HepG2 (cell line): ENCODE measurements around the gene MARCHF9. TPM values are rescaled to one million over a fixed set of nuclear protein-coding genes. Genes with fewer than 3 reads are reported as not detected.
A peak's percentile ranks its signal among the peaks of the same experiment; 100 is the strongest.

Experiments
- GATAD2A ChIP-seq: IDR thresholded peaks from 2 replicates; pipeline ENCODE4 v1.6.1; 2016
- NKX3-1 ChIP-seq: sonication (generic); formaldehyde crosslinking; IDR thresholded peaks from 2 replicates; pipeline ENCODE4 v1.5.0; 2020; ENCODE audit warnings: missing genetic modification reagents
- PITX1 ChIP-seq: sonication (generic); formaldehyde crosslinking; IDR thresholded peaks from 2 replicates; pipeline ENCODE4 v1.5.1; 2020; ENCODE audit warnings: mild to moderate bottlenecking, missing genetic modification reagents
- RBM39 ChIP-seq: fragments of 200-400 bp; formaldehyde crosslinking; IDR thresholded peaks from one replicate; pipeline ENCODE4 v1.6.1; 2018; ENCODE audit warnings: antibody characterized with exemption, mild to moderate bottlenecking, low read depth, low read length; ENCODE audit not compliant: poor library complexity, severe bottlenecking
- THAP8 ChIP-seq: sonication (generic); formaldehyde crosslinking; IDR thresholded peaks from 2 replicates; pipeline ENCODE4 v1.5.1; 2020; ENCODE audit warnings: missing genetic modification reagents, mild to moderate bottlenecking, borderline replicate concordance
- ZBTB7B ChIP-seq: sonication (generic); formaldehyde crosslinking; IDR thresholded peaks from 2 replicates; pipeline ENCODE4 v1.4.0; 2020; ENCODE audit warnings: missing genetic modification reagents
- ZNF414 ChIP-seq: sonication (generic); formaldehyde crosslinking; IDR thresholded peaks from 2 replicates; pipeline ENCODE4 v1.5.0; 2020; ENCODE audit warnings: missing genetic modification reagents
- ZNF446 ChIP-seq: sonication (generic); formaldehyde crosslinking; IDR thresholded peaks from 2 replicates; pipeline ENCODE4 v1.5.0; 2020; ENCODE audit warnings: mild to moderate bottlenecking, missing genetic modification reagents
- ZNF484 ChIP-seq: sonication (generic); formaldehyde crosslinking; IDR thresholded peaks from 2 replicates; pipeline ENCODE4 v1.5.1; 2020; ENCODE audit warnings: mild to moderate bottlenecking, low read depth, missing genetic modification reagents, borderline replicate concordance
- ZNF687 ChIP-seq: sonication (generic); formaldehyde crosslinking; IDR thresholded peaks from 2 replicates; pipeline ENCODE4 v1.5.1; 2020; ENCODE audit warnings: mild to moderate bottlenecking, missing genetic modification reagents, moderate library complexity
- ZSCAN31 ChIP-seq: sonication (generic); formaldehyde crosslinking; IDR thresholded peaks from 2 replicates; pipeline ENCODE4 v1.5.0; 2020; ENCODE audit warnings: low read depth, mild to moderate bottlenecking, missing genetic modification reagents
- polyA plus RNA-seq, 8 experiments: library from polyadenylated mRNA; depleted of rRNA in 3 of 8; stranded (reverse) in 7 of 8; unstranded in 1 of 8; fragments of >200 nt; fragmentation: Illumina TruSeq in 4 of 8; extraction: Trizol in 4 of 8; gene quantifications; 2 replicates each; pipeline versions ENCODE4 v1.2.1 to v1.2.3, GENCODE V29; 2011 to 2016; ENCODE audit warnings: low read depth in 4 of 8, missing spikeins in 1 of 8, mixed read lengths in 1 of 8; ENCODE audit not compliant: insufficient read depth in 1 of 8
- total RNA-seq, 5 experiments: library from RNA; depleted of rRNA; stranded (reverse); fragments of >200 nt; fragmentation: Illumina TruSeq; extraction: Trizol; gene quantifications; 2 replicates each; pipeline ENCODE4 v1.2.3, GENCODE V29; 2016; ENCODE audit warnings: low read depth in 1 of 5
- TF ChIP-seq, protein P1 (sequence below): sonication (generic); IDR thresholded peaks from 2 replicates; pipeline ENCODE4 v1.6.1; 2016; ENCODE audit warnings: low read depth, borderline replicate concordance
- TF ChIP-seq, protein P2 (sequence below): sonication (generic); formaldehyde crosslinking; IDR thresholded peaks from 2 replicates; pipeline ENCODE4 v1.8.0; 2022; ENCODE audit warnings: missing genetic modification reagents, mild to moderate bottlenecking, inconsistent platforms, borderline replicate concordance
- TF ChIP-seq, protein P3 (sequence below): sonication (generic); formaldehyde crosslinking; IDR thresholded peaks from 2 replicates; pipeline ENCODE4 v1.9.0; 2021; ENCODE audit warnings: missing genetic modification reagents, mild to moderate bottlenecking, borderline replicate concordance
- TF ChIP-seq, protein P4 (sequence below): sonication (generic); formaldehyde crosslinking; IDR thresholded peaks from 2 replicates; pipeline ENCODE4 v1.4.0; 2020; ENCODE audit warnings: missing genetic modification reagents, borderline replicate concordance

The MARCHF9 gene
- total and polyA plus RNA-seq, 2 of the 13 experiments (the other 11 are each of a cell fraction or from before 2014, with no cell fraction given): 5.7 to 9.6 TPM

GRCh38 chr12:57782608-57783465 lies 27.9 kb downstream of the MARCHF9 start, which contains the start of gene TSFM (continued):
- TF ChIP-seq, protein P1, sequence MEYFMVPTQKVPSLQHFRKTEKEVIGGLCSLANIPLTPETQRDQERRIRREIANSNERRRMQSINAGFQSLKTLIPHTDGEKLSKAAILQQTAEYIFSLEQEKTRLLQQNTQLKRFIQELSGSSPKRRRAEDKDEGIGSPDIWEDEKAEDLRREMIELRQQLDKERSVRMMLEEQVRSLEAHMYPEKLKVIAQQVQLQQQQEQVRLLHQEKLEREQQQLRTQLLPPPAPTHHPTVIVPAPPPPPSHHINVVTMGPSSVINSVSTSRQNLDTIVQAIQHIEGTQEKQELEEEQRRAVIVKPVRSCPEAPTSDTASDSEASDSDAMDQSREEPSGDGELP: peak; percentile 35; the same call in 1 of the 2 replicates
- TF ChIP-seq ZNF687 (CRISPR knock-in tag): peak; percentile 89
- peak; percentile 76; the same call in 1 of the 2 replicates for TF ChIP-seq ZBTB7B
- TF ChIP-seq NKX3-1 (CRISPR knock-in tag): 0 out of 2 replicates have a peak, but pooled peaks have one; percentile 65
- peak; percentile 92 for TF ChIP-seq ZSCAN31 (CRISPR knock-in tag)
- TF ChIP-seq ZNF446 (CRISPR knock-in tag): no peak
- TF ChIP-seq PITX1 (CRISPR knock-in tag): peak; percentile 57; the same call in 1 of the 2 replicates
- TF ChIP-seq RBM39: peak; percentile 63
- peak; percentile 47; the same call in 1 of the 2 replicates for TF ChIP-seq ZNF414 (CRISPR knock-in tag)
- TF ChIP-seq GATAD2A (CRISPR knock-in tag): peak; percentile 87
- peak; percentile 80; the same call in 1 of the 2 replicates for TF ChIP-seq THAP8 (CRISPR knock-in tag)
- TF ChIP-seq, protein P2, sequence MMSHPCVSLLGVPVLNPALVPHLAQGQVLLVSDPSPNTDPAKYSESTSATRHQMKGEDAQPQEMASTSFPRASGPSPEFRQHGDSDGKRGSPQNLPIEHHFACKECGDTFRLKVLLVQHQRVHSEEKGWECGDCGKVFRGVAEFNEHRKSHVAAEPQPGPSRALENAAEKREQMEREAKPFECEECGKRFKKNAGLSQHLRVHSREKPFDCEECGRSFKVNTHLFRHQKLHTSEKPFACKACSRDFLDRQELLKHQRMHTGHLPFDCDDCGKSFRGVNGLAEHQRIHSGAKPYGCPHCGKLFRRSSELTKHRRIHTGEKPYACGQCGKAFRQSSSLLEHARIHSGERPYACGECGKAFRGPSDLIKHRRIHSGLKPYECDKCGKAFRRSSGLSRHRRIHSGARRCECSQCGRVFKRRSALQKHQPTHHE (CRISPR knock-in tag): no peak
- TF ChIP-seq, protein P3, sequence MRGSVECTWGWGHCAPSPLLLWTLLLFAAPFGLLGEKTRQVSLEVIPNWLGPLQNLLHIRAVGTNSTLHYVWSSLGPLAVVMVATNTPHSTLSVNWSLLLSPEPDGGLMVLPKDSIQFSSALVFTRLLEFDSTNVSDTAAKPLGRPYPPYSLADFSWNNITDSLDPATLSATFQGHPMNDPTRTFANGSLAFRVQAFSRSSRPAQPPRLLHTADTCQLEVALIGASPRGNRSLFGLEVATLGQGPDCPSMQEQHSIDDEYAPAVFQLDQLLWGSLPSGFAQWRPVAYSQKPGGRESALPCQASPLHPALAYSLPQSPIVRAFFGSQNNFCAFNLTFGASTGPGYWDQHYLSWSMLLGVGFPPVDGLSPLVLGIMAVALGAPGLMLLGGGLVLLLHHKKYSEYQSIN: no peak; the same call in 1 of the 2 replicates
- TF ChIP-seq, protein P4, sequence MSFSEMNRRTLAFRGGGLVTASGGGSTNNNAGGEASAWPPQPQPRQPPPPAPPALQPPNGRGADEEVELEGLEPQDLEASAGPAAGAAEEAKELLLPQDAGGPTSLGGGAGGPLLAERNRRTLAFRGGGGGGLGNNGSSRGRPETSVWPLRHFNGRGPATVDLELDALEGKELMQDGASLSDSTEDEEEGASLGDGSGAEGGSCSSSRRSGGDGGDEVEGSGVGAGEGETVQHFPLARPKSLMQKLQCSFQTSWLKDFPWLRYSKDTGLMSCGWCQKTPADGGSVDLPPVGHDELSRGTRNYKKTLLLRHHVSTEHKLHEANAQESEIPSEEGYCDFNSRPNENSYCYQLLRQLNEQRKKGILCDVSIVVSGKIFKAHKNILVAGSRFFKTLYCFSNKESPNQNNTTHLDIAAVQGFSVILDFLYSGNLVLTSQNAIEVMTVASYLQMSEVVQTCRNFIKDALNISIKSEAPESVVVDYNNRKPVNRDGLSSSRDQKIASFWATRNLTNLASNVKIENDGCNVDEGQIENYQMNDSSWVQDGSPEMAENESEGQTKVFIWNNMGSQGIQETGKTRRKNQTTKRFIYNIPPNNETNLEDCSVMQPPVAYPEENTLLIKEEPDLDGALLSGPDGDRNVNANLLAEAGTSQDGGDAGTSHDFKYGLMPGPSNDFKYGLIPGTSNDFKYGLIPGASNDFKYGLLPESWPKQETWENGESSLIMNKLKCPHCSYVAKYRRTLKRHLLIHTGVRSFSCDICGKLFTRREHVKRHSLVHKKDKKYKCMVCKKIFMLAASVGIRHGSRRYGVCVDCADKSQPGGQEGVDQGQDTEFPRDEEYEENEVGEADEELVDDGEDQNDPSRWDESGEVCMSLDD (CRISPR knock-in tag): no peak
- peak; percentile 36; the same call in 1 of the 2 replicates for TF ChIP-seq ZNF484 (CRISPR knock-in tag)
